ENCODE measurements around the gene RAB44. TPM values are rescaled to one million over a fixed set of nuclear protein-coding genes. Genes with fewer than 3 reads are reported as not detected.
"Not testable (repeated sequence)": the region's sequence is repeated elsewhere in the genome, so short reads cannot be mapped to it uniquely, and the experiment has no call there.

Gene RAB44, protein sequence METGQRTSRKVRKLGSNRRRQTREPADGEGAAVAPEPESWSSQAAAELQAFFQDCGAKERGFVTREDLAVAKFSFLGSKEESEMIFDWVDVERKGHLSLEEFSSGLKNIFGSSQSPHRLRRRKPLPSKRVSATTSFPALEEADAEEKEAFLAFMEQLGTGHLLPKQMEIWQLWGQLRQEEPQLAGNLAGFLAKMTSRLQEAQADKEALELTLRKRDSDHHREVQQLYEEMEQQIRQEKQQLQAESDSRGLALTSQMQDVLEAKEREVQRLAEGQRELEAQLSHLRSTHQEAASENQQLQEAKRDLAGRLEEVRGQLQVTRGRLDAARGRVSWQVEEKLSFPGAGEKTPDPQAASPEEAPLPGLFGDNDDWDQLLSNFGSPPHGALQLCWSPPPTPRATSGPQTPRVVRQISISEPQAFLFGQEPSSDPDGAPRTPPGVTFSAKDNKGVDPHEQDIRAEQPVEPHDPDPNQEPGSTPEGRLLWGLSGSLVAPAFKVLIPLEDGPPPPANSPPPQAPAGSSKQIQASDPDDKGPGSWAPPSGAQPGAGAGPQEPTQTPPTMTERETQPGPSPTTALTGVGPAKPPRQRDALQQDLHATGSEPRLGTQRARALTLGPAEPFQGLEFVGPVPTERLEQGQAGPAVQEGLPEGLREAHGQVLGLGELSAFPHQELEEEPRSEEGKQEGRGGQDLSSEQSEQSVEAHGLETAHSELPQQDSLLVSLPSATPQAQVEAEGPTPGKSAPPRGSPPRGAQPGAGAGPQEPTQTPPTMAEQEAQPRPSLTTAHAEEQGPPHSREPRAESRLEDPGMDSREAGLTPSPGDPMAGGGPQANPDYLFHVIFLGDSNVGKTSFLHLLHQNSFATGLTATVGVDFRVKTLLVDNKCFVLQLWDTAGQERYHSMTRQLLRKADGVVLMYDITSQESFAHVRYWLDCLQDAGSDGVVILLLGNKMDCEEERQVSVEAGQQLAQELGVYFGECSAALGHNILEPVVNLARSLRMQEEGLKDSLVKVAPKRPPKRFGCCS
- not detected in 2 replicates for total RNA-seq (ENCODE audit: low replicate concordance)

DNA sequence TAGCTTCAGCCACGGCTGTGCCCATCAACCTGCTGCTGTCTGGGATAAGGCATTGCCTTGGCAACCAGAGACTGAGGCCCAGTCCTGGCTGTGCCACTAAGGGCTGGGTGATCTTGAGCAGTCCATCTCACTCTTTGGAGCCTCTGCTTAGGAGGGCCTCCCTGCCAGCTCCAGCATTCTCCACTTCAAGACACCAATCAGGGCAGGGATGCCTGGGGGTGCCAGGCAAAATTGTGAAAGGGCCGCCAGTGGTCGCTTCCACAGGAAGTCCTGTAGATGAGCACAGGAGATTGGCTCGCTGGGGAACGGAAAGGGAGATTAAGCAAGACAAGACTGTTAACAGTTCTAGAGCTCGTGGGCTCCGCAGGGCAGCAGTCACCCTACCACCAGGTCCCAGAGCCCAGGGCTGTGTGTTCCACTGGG is at the start of gene RAB44:
Gene RAB44, plus strand, starts transcription at position 346 of the 423 bp plus-strand sequence. CDS start 6,410 bp downstream, outside the sequence.
- TF ChIP-seq, protein P1, sequence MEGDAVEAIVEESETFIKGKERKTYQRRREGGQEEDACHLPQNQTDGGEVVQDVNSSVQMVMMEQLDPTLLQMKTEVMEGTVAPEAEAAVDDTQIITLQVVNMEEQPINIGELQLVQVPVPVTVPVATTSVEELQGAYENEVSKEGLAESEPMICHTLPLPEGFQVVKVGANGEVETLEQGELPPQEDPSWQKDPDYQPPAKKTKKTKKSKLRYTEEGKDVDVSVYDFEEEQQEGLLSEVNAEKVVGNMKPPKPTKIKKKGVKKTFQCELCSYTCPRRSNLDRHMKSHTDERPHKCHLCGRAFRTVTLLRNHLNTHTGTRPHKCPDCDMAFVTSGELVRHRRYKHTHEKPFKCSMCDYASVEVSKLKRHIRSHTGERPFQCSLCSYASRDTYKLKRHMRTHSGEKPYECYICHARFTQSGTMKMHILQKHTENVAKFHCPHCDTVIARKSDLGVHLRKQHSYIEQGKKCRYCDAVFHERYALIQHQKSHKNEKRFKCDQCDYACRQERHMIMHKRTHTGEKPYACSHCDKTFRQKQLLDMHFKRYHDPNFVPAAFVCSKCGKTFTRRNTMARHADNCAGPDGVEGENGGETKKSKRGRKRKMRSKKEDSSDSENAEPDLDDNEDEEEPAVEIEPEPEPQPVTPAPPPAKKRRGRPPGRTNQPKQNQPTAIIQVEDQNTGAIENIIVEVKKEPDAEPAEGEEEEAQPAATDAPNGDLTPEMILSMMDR (IDR thresholded peaks at IDR 0.05; ENCODE audit: insufficient read depth, low read length) = no peak
- no peak within 1 kb of the TSS for H3K4me3 ChIP-seq (ENCODE audit: low read depth, low read length)
- no peak for DNase-seq (ENCODE audit: low read depth)

DNA sequence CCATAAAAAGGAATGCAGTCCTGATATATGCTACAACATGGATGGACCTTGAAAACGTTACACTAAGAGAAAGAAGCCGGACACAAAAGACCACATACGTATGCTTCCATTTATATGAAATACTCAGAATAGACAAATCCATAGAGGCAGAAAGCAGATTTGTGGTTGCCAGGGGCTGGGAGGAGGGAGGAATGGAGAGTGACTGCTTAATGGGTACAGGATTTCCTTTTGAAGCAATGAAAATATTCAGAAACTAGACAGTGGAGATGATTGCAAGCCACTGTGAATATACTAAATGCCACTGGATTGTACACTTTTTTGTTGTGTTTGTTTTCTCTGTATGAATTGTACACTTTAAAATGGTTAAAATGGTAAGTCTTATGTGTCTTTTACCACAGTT is 48.5 kb upstream of the RAB44 start:
- DNase-seq (ENCODE audit: low read depth) = no peak
- TF ChIP-seq, protein P1 (IDR thresholded peaks at IDR 0.05; ENCODE audit: insufficient read depth, low read length) = no peak
- no peak overlapping the region for H3K4me3 ChIP-seq (ENCODE audit: low read depth, low read length)

DNA sequence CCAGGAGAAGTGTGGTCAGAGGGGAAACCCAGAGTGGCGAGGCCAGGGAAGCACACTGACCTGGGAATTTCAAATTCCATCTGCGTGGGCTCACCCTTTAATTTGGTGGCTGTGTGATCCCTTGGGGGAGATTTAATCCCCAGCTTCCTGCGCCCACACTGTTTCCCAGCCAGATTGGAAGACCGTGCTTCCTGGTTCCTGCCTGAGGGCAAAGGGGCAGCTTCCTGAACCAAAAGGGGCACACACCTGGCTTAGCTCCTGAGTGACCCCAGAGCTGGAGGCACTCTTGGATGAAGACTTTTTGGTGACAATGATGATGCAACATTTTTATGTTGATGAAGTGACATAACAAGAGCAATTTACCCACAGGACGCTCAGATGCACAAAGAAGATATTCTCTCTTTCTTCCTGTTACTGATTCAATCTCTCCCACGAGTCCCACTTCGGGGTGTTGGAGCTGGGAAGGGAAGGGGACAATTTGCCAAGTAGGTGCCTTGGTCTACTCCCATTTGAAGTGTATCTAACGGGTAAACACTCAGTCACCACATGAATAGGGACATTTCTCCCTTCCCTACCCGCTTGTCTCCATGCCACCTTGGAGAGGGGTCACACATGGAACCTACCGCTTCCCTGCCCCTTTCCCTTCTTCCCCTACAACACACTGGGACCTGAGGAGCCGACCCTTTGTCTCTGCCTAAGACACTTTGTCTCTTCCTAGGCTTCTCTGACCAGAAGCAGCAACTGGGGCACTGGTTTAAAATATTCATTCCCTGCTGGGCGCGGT is 47.7 kb upstream of the RAB44 start:
- TF ChIP-seq, protein P1 (IDR thresholded peaks at IDR 0.05; ENCODE audit: insufficient read depth, low read length) = no peak
- no peak for DNase-seq (ENCODE audit: low read depth)

DNA sequence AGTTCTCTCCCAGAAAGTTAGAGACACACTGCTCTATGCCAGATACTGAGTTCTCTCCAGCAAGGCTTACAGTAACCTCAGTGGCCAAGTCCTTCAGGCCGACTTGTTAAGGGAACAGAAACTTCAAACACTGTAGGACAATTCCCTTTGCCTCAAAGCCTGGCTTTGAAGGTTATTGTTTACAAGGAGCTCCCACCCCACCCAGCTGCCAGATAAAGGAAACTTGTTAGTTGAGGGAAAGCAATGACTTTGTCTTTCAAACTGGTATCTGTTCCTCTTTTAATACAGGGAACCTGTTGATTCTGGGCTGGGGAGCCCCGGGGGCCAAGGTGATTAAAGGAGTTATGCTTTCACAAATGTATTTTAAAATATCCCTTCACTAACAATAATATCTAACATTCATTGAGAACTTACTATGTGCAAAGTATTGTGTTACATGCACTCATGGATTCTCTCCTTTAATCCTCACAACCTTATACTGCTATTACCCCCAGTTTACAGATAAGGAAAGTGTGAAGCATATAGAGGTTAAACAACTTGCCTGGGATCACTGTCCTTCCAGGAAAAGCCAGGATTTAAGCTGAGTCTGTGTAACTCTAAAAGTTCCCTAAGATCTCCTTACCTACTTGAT is 46.7 kb upstream of the RAB44 start:
- no peak for DNase-seq (ENCODE audit: low read depth)
- TF ChIP-seq, protein P1 (IDR thresholded peaks at IDR 0.05; ENCODE audit: insufficient read depth, low read length) = no peak
- H3K4me3 ChIP-seq (ENCODE audit: low read depth, low read length) = no peak overlapping the region

More for the DNA sequence above, 47.7 kb upstream of the RAB44 start:
- no peak overlapping the region for H3K4me3 ChIP-seq (ENCODE audit: low read depth, low read length)

DNA sequence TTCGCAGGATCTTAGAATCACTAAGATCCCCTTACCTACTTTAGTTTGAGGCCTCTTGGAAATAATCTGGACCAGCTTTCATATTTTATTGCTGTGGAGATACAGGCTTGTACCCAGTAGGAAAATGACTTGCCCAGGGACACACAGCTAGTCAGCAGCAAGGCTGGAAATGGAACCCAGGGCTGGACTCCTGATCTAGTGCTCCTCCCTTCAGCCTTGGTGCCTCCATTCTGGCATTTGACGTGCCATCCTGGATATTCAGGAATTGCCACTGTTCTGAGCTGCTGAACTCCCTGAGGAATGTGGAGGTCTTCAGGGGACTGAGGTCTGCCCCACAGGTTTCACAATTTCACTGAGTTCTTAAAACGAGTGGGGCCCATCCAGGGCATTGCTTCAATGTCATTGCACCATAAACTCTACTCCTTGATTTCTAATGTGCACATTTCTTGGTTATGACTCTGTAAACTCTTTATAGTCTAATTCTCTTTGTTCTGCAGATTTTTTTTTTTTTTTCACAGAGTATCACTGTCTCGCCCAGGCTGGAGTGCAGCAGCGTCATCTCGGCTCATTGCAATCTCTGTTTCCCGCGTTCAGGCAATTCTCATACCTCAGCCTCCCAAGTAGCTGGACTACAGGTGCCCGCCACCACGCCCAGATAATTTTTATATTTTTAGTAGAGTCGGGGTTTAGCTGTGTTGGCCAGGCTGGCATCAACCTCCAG is 45.8 kb upstream of the RAB44 start:
- DNase-seq (ENCODE audit: low read depth) = no peak
- H3K4me3 ChIP-seq (ENCODE audit: low read depth, low read length) = no peak overlapping the region
- TF ChIP-seq, protein P1 (IDR thresholded peaks at IDR 0.05; ENCODE audit: insufficient read depth, low read length) = no peak

DNA sequence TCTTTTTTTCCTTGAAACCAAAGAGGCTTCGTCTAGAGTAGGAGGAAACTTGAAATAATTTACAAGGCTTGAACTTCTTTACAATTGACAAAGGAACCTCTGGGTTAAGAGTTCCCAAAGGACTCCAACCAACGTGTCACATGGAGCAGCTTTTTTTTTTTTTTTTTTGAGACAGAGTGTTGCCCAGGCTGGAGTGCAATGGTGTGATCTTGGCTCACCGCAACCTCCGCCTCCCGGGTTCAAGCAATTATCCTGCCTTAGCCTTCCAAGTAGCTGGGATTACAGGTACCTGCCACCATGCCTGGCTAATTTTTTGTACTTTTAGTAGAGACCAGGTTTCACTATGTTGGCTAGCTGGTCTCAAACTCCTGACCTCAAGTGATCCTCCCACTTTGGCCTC is 43.2 kb upstream of the RAB44 start:
- H3K4me3 ChIP-seq (ENCODE audit: low read depth, low read length) = not testable (repeated sequence)

More for the DNA sequence above, 43.2 kb upstream of the RAB44 start:
- DNase-seq (ENCODE audit: low read depth) = not testable (repeated sequence)

All from fibroblast of the aortic adventitia (primary cell).